ENCODE data around the gene ANAPC5. TPM values are rescaled to one million over a fixed set of nuclear protein-coding genes. Genes with fewer than 3 reads are reported as not detected.
"Not testable (repeated sequence)": the region's sequence is repeated elsewhere in the genome, so short reads cannot be mapped to it uniquely, and the experiment has no call there.

The ANAPC5 gene
- total and polyA plus RNA-seq, 5 experiments from 2014 or later = 91.2 to 150 (median 135) TPM

DNA sequence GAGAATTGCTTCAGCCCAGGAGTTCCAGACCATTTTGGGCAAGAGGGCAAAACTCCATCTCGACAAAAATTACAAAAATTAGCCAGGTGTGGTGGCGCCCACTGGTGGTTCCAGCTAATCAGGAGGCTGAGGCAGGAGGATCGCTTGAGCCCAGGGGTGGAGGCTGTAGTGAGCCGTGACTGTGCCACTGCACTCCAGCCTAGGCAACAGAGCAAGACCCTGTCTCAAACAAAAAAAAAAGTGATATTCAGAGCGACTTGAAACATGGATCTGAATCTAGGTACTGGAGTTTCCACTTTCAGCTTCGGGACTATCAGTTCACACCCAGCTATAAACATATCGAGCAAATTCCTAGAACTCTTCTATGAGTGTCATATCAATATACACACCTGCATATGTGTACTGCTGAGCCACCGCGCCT lies 31.4 kb upstream of the ANAPC5 start:
- Mint-ChIP-seq H3K9me3 (no peaks in the 10 kb centered on the region), H3K4me3 (no peak overlapping the region), H3K27ac (no peak overlapping the region), H3K4me1 (no peaks in the 10 kb centered on the region), H3K36me3 (no peaks in the 10 kb centered on the region), H3K27me3 (peaks cover 0 to 1% (median 0%) of the 10 kb centered on the region in 5 donors)
- DNase-seq = no peak
- POLR2A ChIA-PET = interaction anchor here (0.6 to 1.3 kb wide), 2 partner anchors 16 to 835 kb away, joined by 3 to 4 read pairs; partner anchors contain the start of gene RNF34
- ATAC-seq = no peak

DNA sequence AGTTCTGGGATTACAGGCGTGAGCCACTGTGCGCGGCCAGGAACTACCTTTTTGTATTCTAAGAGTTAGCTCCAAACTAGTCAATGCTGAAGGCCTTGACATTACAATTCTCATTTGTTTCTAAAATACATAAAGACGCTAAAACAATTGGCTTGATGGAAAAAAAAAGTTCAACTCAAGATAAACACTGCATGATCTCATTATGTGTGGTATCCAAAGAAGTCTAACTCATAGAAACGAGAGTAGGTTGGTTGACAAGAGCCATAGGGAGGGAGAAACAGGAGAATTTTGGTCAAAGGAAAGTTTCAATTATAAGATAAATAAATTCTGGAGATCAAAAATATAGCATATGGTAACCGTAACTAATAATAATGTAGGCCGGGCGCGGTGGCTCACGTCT lies 27.7 kb upstream of the ANAPC5 start:
- Mint-ChIP-seq H3K4me3 (no peak overlapping the region), H3K36me3 (no peaks in the 10 kb centered on the region), H3K9me3 (peaks cover 0 to 2% (median 0%) of the 10 kb centered on the region in 9 donors), H3K27me3 (peaks cover 0 to 2% (median 1%) of the 10 kb centered on the region in 5 donors), H3K27ac (no peak overlapping the region), H3K4me1 (no peaks in the 10 kb centered on the region)
- POLR2A ChIA-PET = interaction anchor here (0.6 kb wide), 1 partner anchor 378 kb away, joined by 4 read pairs; no protein-coding TSS in a partner anchor
- no peak for DNase-seq
- ATAC-seq = no peak

GRCh38 chr12:121378736-121379135 lies 26.5 kb upstream of the ANAPC5 start:
- peaks cover 0 to 2% (median 1%) of the 10 kb centered on the region in 5 donors for H3K27me3 Mint-ChIP-seq
- peaks cover 0 to 2% (median 0%) of the 10 kb centered on the region in 9 donors for H3K9me3 Mint-ChIP-seq
- H3K36me3 Mint-ChIP-seq = no peaks in the 10 kb centered on the region
- ATAC-seq (no peak), DNase-seq (no peak)
- POLR2A ChIA-PET = no interaction called here
- no peaks in the 10 kb centered on the region for H3K4me1 Mint-ChIP-seq
- H3K4me3 Mint-ChIP-seq = no peak overlapping the region
- H3K27ac Mint-ChIP-seq = no peak overlapping the region

GRCh38 chr12:121376754-121377697 lies 24.8 kb upstream of the ANAPC5 start:
- Mint-ChIP-seq H3K27me3 (peaks cover 0 to 4% (median 1%) of the 10 kb centered on the region in 5 donors), H3K36me3 (peaks cover 0 to 2% (median 0%) of the 10 kb centered on the region in 3 donors), H3K27ac (no peak overlapping the region), H3K4me1 (no peaks in the 10 kb centered on the region), H3K4me3 (no peak overlapping the region), H3K9me3 (peaks cover 0 to 2% (median 0%) of the 10 kb centered on the region in 9 donors)
- POLR2A ChIA-PET = no interaction called here
- ATAC-seq (no peak), DNase-seq (no peak)

- H3K9me3 Mint-ChIP-seq, ATAC-seq, H3K36me3 Mint-ChIP-seq, POLR2A ChIA-PET, DNase-seq, H3K27me3 Mint-ChIP-seq, H3K4me1 Mint-ChIP-seq: not testable (repeated sequence)
- Mint-ChIP-seq H3K4me3 (peak overlapping the region in 1 of 10 donors; percentile 52), H3K27ac (peak overlapping the region in 1 of 10 donors; percentile 65)
Observed at GRCh38 chr12:121374945-121375584, 22.9 kb upstream of the ANAPC5 start.

DNA sequence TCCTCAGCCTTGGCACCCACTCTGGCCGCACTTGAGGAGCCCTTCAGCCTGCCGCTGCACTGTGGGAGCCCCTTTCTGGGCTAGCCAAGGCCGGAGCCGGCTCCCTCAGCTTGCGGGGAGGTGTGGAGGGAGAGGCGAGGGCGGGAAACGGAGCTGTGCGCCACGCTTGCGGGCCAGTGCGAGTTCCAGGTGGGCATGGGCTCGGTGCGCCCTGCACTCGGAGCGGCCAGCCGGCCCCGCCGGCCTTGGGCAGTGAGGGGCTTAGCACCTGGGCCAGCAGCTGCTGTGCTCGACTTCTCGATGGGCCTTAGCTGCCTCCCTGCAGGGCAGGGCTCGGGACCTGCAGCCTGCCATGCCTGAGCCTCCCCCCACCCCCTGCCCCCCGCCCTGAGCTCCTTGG lies 22.1 kb upstream of the ANAPC5 start:
- POLR2A ChIA-PET = interaction anchor here (0.7 kb wide), 1 partner anchor 383 kb away, joined by 3 read pairs; no protein-coding TSS in a partner anchor
- H3K9me3 Mint-ChIP-seq, H3K27me3 Mint-ChIP-seq, DNase-seq, ATAC-seq, H3K27ac Mint-ChIP-seq, H3K36me3 Mint-ChIP-seq, H3K4me1 Mint-ChIP-seq, H3K4me3 Mint-ChIP-seq: not testable (repeated sequence)

DNA sequence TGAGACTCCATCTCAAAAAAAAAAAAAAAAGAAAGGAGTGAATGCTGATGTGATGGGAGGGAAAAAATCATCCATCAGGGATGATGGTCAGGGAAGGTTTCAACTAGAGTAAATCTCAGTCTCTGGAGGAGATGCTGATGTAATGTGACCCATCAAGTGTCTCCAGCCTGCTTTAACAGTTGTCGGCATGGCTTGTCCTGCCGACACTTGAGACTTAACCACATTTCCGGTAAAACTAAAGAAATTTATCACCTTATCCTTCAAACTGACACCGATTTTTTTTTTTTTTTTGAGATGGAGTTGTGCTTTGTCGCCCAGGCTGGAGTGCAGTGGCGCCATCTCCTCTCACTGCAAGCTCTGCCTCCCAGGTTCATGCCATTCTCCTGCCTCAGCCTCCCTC lies 21.5 kb upstream of the ANAPC5 start:
- ATAC-seq (no peak), DNase-seq (no peak)
- POLR2A ChIA-PET = interaction anchor here (0.7 kb wide), 1 partner anchor 383 kb away, joined by 3 read pairs; no protein-coding TSS in a partner anchor
- H3K4me1 Mint-ChIP-seq = no peaks in the 10 kb centered on the region
- peaks cover 0 to 2% (median 0%) of the 10 kb centered on the region in 3 donors for H3K36me3 Mint-ChIP-seq
- H3K4me3 Mint-ChIP-seq = no peak overlapping the region
- peaks cover 0 to 2% (median 0%) of the 10 kb centered on the region in 9 donors for H3K9me3 Mint-ChIP-seq
- peak overlapping the region in 2 of 10 donors; percentile 40 for H3K27ac Mint-ChIP-seq
- H3K27me3 Mint-ChIP-seq = peaks cover 0 to 4% (median 1%) of the 10 kb centered on the region in 5 donors

DNA sequence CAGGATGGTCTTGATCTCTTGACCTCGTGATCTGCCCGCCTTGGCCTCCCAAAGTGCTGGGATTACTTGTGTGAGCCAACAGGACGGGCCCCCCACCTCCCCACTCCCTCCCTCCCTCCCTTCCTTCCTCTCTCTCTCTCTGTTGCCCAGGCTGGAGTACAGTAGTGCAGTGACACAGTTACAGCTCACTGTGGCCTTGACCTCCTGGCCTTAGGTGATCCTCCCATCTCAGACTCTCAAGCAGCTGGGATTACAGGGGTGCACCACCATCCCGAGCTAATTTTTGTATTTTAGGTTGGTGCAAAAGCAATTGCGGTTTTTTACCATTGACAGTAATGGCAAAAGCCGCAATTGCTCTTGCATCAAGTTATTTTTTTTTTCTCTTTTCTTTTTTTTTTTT lies 19.2 kb upstream of the ANAPC5 start:
- no peaks in the 10 kb centered on the region for H3K4me1 Mint-ChIP-seq
- no peak overlapping the region for H3K4me3 Mint-ChIP-seq
- H3K9me3 Mint-ChIP-seq = peaks cover 0 to 2% (median 0%) of the 10 kb centered on the region in 9 donors
- no peak for ATAC-seq
- H3K27ac Mint-ChIP-seq = no peak overlapping the region
- H3K36me3 Mint-ChIP-seq = peaks cover 0 to 2% (median 0%) of the 10 kb centered on the region in 3 donors
- no peak for DNase-seq
- H3K27me3 Mint-ChIP-seq = peaks cover 0 to 4% (median 0%) of the 10 kb centered on the region in 5 donors
- POLR2A ChIA-PET = no interaction called here

DNA sequence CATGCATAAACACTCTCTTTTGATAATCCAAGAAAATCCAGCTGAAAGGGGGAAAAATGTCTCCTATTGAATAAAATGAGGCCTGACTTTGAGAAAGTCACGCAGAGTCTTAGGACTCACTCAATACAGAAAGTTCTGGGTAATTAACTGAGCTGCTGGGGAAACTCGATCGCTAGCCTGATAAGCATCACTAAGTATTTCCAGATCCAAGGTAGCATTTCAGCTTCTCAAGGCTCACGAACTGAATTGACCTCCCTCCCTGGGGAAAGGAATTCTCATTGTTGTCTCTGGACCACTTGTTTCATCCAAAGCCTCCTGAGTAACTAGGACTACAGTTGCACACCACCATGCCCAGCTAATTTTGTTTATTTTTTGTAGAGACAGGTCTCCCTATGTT lies 13.8 kb upstream of the ANAPC5 start:
- Mint-ChIP-seq H3K27ac (no peak overlapping the region), H3K4me1 (no peaks in the 10 kb centered on the region), H3K4me3 (no peak overlapping the region), H3K27me3 (peaks cover 6 to 20% (median 14%) of the 10 kb centered on the region in 5 donors), H3K9me3 (no peaks in the 10 kb centered on the region), H3K36me3 (no peaks in the 10 kb centered on the region)
- ATAC-seq = no peak
- POLR2A ChIA-PET = no interaction called here
- DNase-seq = no peak

GRCh38 chr12:121365416-121366062 lies 13.3 kb upstream of the ANAPC5 start:
- no peaks in the 10 kb centered on the region for H3K36me3 Mint-ChIP-seq
- no peaks in the 10 kb centered on the region for H3K4me1 Mint-ChIP-seq
- peaks cover 6 to 20% (median 14%) of the 10 kb centered on the region in 5 donors for H3K27me3 Mint-ChIP-seq
- POLR2A ChIA-PET = no interaction called here
- no peak overlapping the region for H3K27ac Mint-ChIP-seq
- H3K4me3 Mint-ChIP-seq = no peak overlapping the region
- DNase-seq = no peak
- H3K9me3 Mint-ChIP-seq = no peaks in the 10 kb centered on the region
- no peak for ATAC-seq

- peaks cover 6 to 20% (median 14%) of the 10 kb centered on the region in 5 donors for H3K27me3 Mint-ChIP-seq
- peak overlapping the region in 2 of 10 donors; percentile 2 to 80 for H3K27ac Mint-ChIP-seq
- POLR2A ChIA-PET = no interaction called here
Observed at GRCh38 chr12:121364683-121365121, 12.5 kb upstream of the ANAPC5 start.

GRCh38 chr12:121358073-121358472 lies 5.9 kb upstream of the ANAPC5 start:
- H3K27ac Mint-ChIP-seq = no peak overlapping the region
- H3K9me3 Mint-ChIP-seq = no peaks in the 10 kb centered on the region
- no peaks in the 10 kb centered on the region for H3K36me3 Mint-ChIP-seq
- peaks cover 2 to 3% (median 2%) of the 10 kb centered on the region in 4 donors for H3K4me1 Mint-ChIP-seq
- DNase-seq (no peak), ATAC-seq (no peak)
- H3K4me3 Mint-ChIP-seq = no peak overlapping the region
- POLR2A ChIA-PET = interaction anchor here (0.5 kb wide), 1 partner anchor 89 kb away, joined by 4 read pairs; no protein-coding TSS in a partner anchor
- no peaks in the 10 kb centered on the region for H3K27me3 Mint-ChIP-seq

More at GRCh38 chr12:121364683-121365121, 12.5 kb upstream of the ANAPC5 start:
- ATAC-seq (no peak), DNase-seq (no peak)
- no peaks in the 10 kb centered on the region for H3K36me3 Mint-ChIP-seq
- no peak overlapping the region for H3K4me3 Mint-ChIP-seq
- no peaks in the 10 kb centered on the region for H3K4me1 Mint-ChIP-seq
- no peaks in the 10 kb centered on the region for H3K9me3 Mint-ChIP-seq

Measured in naive thymus-derived CD8-positive, alpha-beta T cell (primary cell).